Measurements from ENCODE around the gene CFAP70.

GRCh38 chr10:73206385-73206784 lies 152.3 kb downstream of the CFAP70 start:
- TF ChIP-seq, protein P1, sequence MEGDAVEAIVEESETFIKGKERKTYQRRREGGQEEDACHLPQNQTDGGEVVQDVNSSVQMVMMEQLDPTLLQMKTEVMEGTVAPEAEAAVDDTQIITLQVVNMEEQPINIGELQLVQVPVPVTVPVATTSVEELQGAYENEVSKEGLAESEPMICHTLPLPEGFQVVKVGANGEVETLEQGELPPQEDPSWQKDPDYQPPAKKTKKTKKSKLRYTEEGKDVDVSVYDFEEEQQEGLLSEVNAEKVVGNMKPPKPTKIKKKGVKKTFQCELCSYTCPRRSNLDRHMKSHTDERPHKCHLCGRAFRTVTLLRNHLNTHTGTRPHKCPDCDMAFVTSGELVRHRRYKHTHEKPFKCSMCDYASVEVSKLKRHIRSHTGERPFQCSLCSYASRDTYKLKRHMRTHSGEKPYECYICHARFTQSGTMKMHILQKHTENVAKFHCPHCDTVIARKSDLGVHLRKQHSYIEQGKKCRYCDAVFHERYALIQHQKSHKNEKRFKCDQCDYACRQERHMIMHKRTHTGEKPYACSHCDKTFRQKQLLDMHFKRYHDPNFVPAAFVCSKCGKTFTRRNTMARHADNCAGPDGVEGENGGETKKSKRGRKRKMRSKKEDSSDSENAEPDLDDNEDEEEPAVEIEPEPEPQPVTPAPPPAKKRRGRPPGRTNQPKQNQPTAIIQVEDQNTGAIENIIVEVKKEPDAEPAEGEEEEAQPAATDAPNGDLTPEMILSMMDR (IDR thresholded peaks at IDR 0.05; ENCODE audit: insufficient read depth, low read length), result no peak
- TF ChIP-seq GABPA (IDR thresholded peaks at IDR 0.05; ENCODE audit: low read depth) (no peak), SPI1 (IDR thresholded peaks at IDR 0.05; ENCODE audit: borderline replicate concordance, low read depth) (no peak), POLR2AphosphoS5 (IDR thresholded peaks at IDR 0.05; ENCODE audit: low read depth) (no peak)
- TF ChIP-seq, protein P2, sequence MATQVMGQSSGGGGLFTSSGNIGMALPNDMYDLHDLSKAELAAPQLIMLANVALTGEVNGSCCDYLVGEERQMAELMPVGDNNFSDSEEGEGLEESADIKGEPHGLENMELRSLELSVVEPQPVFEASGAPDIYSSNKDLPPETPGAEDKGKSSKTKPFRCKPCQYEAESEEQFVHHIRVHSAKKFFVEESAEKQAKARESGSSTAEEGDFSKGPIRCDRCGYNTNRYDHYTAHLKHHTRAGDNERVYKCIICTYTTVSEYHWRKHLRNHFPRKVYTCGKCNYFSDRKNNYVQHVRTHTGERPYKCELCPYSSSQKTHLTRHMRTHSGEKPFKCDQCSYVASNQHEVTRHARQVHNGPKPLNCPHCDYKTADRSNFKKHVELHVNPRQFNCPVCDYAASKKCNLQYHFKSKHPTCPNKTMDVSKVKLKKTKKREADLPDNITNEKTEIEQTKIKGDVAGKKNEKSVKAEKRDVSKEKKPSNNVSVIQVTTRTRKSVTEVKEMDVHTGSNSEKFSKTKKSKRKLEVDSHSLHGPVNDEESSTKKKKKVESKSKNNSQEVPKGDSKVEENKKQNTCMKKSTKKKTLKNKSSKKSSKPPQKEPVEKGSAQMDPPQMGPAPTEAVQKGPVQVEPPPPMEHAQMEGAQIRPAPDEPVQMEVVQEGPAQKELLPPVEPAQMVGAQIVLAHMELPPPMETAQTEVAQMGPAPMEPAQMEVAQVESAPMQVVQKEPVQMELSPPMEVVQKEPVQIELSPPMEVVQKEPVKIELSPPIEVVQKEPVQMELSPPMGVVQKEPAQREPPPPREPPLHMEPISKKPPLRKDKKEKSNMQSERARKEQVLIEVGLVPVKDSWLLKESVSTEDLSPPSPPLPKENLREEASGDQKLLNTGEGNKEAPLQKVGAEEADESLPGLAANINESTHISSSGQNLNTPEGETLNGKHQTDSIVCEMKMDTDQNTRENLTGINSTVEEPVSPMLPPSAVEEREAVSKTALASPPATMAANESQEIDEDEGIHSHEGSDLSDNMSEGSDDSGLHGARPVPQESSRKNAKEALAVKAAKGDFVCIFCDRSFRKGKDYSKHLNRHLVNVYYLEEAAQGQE (IDR thresholded peaks at IDR 0.05; ENCODE audit: insufficient replicate concordance, low read depth), result no peak
